Endodermal cell (in vitro differentiated cells): ENCODE data around the gene DCHS1. TPM values are rescaled to one million over a fixed set of nuclear protein-coding genes. Genes with fewer than 3 reads are reported as not detected.

Experiments
- DNase-seq: peaks from one replicate; pipeline ENCODE4 v3.0.0-alpha.2; 2017
- H3K27ac ChIP-seq: 2 replicates; pipeline ENCODE4 v1.5.1; 2013; ENCODE audit warnings: mild to moderate bottlenecking, low read depth, low read length, moderate library complexity
- H3K27me3 ChIP-seq: 2 replicates; pipeline ENCODE4 v1.6.1; 2013; ENCODE audit warnings: mild to moderate bottlenecking, low read length, moderate library complexity; ENCODE audit not compliant: insufficient read depth, control insufficient read depth, poor library complexity, severe bottlenecking
- H3K36me3 ChIP-seq: 2 replicates; pipeline ENCODE4 v1.7.0; 2013; ENCODE audit warnings: mild to moderate bottlenecking, low read length, moderate library complexity; ENCODE audit not compliant: control insufficient read depth, insufficient read depth
- H3K4me1 ChIP-seq: one replicate; pipeline ENCODE4 v1.7.0; 2013; ENCODE audit warnings: low read length; ENCODE audit not compliant: control insufficient read depth, insufficient read depth
- H3K4me3 ChIP-seq: 2 replicates; pipeline ENCODE4 v1.5.1; 2013; ENCODE audit warnings: mild to moderate bottlenecking, low read length, moderate library complexity
- H3K9ac ChIP-seq: 2 replicates; pipeline ENCODE4 v1.6.1; 2013; ENCODE audit warnings: mild to moderate bottlenecking, low read length, moderate library complexity; ENCODE audit not compliant: poor library complexity, severe bottlenecking; ENCODE audit errors: extremely low read depth
- H3K9me3 ChIP-seq: 2 replicates; pipeline ENCODE4 v1.6.1; 2013; ENCODE audit warnings: mild to moderate bottlenecking, low read length, moderate library complexity; ENCODE audit not compliant: control insufficient read depth
- H3K27ac Mint-ChIP-seq: 2 replicates; pipeline ENCODE4 v1.8.0; 2020; ENCODE audit warnings: mixed read lengths
- H3K27me3 Mint-ChIP-seq: 2 replicates; pipeline ENCODE4 v1.8.0; 2021; ENCODE audit warnings: mild to moderate bottlenecking, mixed read lengths; ENCODE audit not compliant: insufficient read depth
- H3K36me3 Mint-ChIP-seq: 2 replicates; pipeline ENCODE4 v1.8.0; 2020; ENCODE audit warnings: low read depth, mixed read lengths
- H3K4me1 Mint-ChIP-seq: 2 replicates; pipeline ENCODE4 v1.8.0; 2020; ENCODE audit warnings: mixed read lengths
- H3K4me3 Mint-ChIP-seq: 2 replicates; pipeline ENCODE4 v1.8.0; 2020; ENCODE audit warnings: mild to moderate bottlenecking, moderate library complexity, mixed read lengths
- H3K9me3 Mint-ChIP-seq: 2 replicates; pipeline ENCODE4 v1.8.0; 2020; ENCODE audit warnings: mild to moderate bottlenecking, mixed read lengths
- WGBS, 2 experiments: methylation state at CpG; one replicate each; pipeline versions ENCODE4 v1.1.5 to v1.1.7; 2013; ENCODE audit warnings: missing lambda C conversion rate in 2 of 2, mixed read lengths in 1 of 2; ENCODE audit not compliant: insufficient coverage in 1 of 2, insufficient read length in 1 of 2; 5-methylcytosine and 5-hydroxymethylcytosine counted together
- total RNA-seq, 2 donors: library from RNA; stranded (reverse); fragmentation: NEBNext Ultra II Directional in 1 of 2; extraction: Animal tissue kit (Norgen Biotek cat#: 25700) in 1 of 2; gene quantifications; 2 replicates in 1 of 2; 3 replicates in 1 of 2; pipeline ENCODE4 v1.2.1, GENCODE V29; 2021
- TF ChIP-seq, protein P1 (sequence below): fragments of 200-600 bp; sonication (generic); conservative IDR thresholded peaks from 2 replicates; pipeline ENCODE4 v1.5.0; 2021; ENCODE audit warnings: antibody characterized with exemption, mild to moderate bottlenecking

The DCHS1 gene
- total RNA-seq, 2 donors from 2014 or later, result 13.7 to 14.3 TPM

- H3K27ac ChIP-seq, result no peak overlapping the region
- peaks cover 68% of the 10 kb centered on the region for H3K36me3 ChIP-seq
- H3K4me3 Mint-ChIP-seq, result peak overlapping the region; percentile 46
- no peak overlapping the region for H3K27ac Mint-ChIP-seq
- H3K9me3 ChIP-seq, result no peaks in the 10 kb centered on the region
- H3K9ac ChIP-seq, result no peak overlapping the region
- H3K27me3 ChIP-seq, result peaks cover 29% of the 10 kb centered on the region
- peak overlapping the region; percentile 29 for H3K4me3 ChIP-seq
- WGBS, 2 experiments, result 39 to 45% methylated on average over 8 to 28 of the region's 28 CpGs
- peaks cover 41% of the 10 kb centered on the region for H3K27me3 Mint-ChIP-seq
- no peak for DNase-seq
- H3K4me1 ChIP-seq, result no peaks in the 10 kb centered on the region
- no peaks in the 10 kb centered on the region for H3K9me3 Mint-ChIP-seq
- peaks cover 2% of the 10 kb centered on the region for H3K4me1 Mint-ChIP-seq
- H3K36me3 Mint-ChIP-seq, result peaks cover 33% of the 10 kb centered on the region
- TF ChIP-seq, protein P1, sequence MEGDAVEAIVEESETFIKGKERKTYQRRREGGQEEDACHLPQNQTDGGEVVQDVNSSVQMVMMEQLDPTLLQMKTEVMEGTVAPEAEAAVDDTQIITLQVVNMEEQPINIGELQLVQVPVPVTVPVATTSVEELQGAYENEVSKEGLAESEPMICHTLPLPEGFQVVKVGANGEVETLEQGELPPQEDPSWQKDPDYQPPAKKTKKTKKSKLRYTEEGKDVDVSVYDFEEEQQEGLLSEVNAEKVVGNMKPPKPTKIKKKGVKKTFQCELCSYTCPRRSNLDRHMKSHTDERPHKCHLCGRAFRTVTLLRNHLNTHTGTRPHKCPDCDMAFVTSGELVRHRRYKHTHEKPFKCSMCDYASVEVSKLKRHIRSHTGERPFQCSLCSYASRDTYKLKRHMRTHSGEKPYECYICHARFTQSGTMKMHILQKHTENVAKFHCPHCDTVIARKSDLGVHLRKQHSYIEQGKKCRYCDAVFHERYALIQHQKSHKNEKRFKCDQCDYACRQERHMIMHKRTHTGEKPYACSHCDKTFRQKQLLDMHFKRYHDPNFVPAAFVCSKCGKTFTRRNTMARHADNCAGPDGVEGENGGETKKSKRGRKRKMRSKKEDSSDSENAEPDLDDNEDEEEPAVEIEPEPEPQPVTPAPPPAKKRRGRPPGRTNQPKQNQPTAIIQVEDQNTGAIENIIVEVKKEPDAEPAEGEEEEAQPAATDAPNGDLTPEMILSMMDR, result no peak
Measured at GRCh38 chr11:6630632-6631291, 24.8 kb downstream of the DCHS1 start.

- Mint-ChIP-seq H3K9me3 (no peaks in the 10 kb centered on the region), H3K27ac (no peak overlapping the region), H3K27me3 (peaks cover 41% of the 10 kb centered on the region), H3K4me3 (peak overlapping the region; percentile 46), H3K4me1 (peaks cover 2% of the 10 kb centered on the region), H3K36me3 (peaks cover 35% of the 10 kb centered on the region)
- no peak overlapping the region for H3K27ac ChIP-seq
- 31 to 55% methylated on average over 49 to 102 of the region's 102 CpGs for WGBS, 2 experiments
- H3K36me3 ChIP-seq, result peaks cover 74% of the 10 kb centered on the region
- H3K4me1 ChIP-seq, result no peaks in the 10 kb centered on the region
- no peak overlapping the region for H3K9ac ChIP-seq
- peak overlapping the region; percentile 29 for H3K4me3 ChIP-seq
- TF ChIP-seq, protein P1, result no peak
- peaks cover 29% of the 10 kb centered on the region for H3K27me3 ChIP-seq
- peak; percentile 84 for DNase-seq
- no peaks in the 10 kb centered on the region for H3K9me3 ChIP-seq
Measured at GRCh38 chr11:6629892-6630631, 25.5 kb downstream of the DCHS1 start.

DNA sequence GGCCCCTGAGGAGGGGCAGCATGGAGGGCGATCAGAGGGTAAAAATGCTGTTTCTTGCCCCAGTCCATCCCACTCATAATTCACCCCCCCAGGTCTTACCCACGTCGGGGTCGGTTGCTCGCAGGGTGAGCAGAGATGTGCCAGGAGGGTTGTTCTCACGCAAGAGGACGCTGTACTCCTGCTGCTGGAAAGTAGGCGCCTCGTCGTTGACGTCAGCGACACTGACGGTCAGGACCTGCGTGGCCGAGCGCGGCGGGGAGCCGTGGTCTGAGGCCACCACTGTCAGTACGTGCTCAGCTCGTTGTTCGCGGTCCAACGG, 26.1 kb downstream of the DCHS1 start:
- Mint-ChIP-seq H3K27ac (no peak overlapping the region), H3K9me3 (no peaks in the 10 kb centered on the region), H3K4me1 (peaks cover 2% of the 10 kb centered on the region), H3K36me3 (peaks cover 35% of the 10 kb centered on the region), H3K27me3 (peaks cover 41% of the 10 kb centered on the region), H3K4me3 (peak overlapping the region; percentile 46)
- Histone ChIP-seq H3K27ac (no peak overlapping the region), H3K27me3 (peaks cover 29% of the 10 kb centered on the region), H3K4me3 (no peak overlapping the region), H3K9me3 (no peaks in the 10 kb centered on the region), H3K36me3 (peaks cover 74% of the 10 kb centered on the region), H3K9ac (no peak overlapping the region), H3K4me1 (no peaks in the 10 kb centered on the region)
- TF ChIP-seq, protein P1, result no peak
- no peak for DNase-seq
- 97% methylated on average over 19 to 24 of the region's 24 CpGs for WGBS, 2 experiments
